Cerebellar nuclear complex (tissue), 1 donor: ENCODE data around the gene PLOD2.

Experiments used
- DNase-seq, 2 experiments: peaks; one replicate each; lab custom pipeline; 2025; lab: John Stamatoyannopoulos, UW

PLOD2 gene

GRCh38 chr3:146160964-146161662 is at the start of gene PLOD2:
Gene PLOD2 (minus strand): TSS chr3:146161184. CDS start chr3:146160989, 195 bp downstream.
- DNase-seq, result no peak

GRCh38 chr3:146209371-146209770 is 48.4 kb upstream of the PLOD2 start:
- DNase-seq, result no peak

GRCh38 chr3:146203776-146204175 is 42.8 kb upstream of the PLOD2 start:
- no peak for DNase-seq

GRCh38 chr3:146200461-146201220 is 39.7 kb upstream of the PLOD2 start:
- no peak for DNase-seq

- DNase-seq, result no peak
Observed at GRCh38 chr3:146199762-146200161, 38.8 kb upstream of the PLOD2 start.

- no peak for DNase-seq
Observed at GRCh38 chr3:146196789-146197188, 35.8 kb upstream of the PLOD2 start.

GRCh38 chr3:146195605-146196004 is 34.6 kb upstream of the PLOD2 start:
- no peak for DNase-seq

GRCh38 chr3:146195030-146195429 is 34.0 kb upstream of the PLOD2 start:
- no peak for DNase-seq

GRCh38 chr3:146191051-146191450 is 30.1 kb upstream of the PLOD2 start:
- no peak for DNase-seq

- no peak for DNase-seq
Observed at GRCh38 chr3:146189519-146190173, 28.7 kb upstream of the PLOD2 start.

- no peak for DNase-seq
Observed at GRCh38 chr3:146187334-146187950, 26.5 kb upstream of the PLOD2 start.

GRCh38 chr3:146184241-146185015 is 23.4 kb upstream of the PLOD2 start:
- no peak for DNase-seq

- no peak for DNase-seq
Observed at GRCh38 chr3:146181216-146181615, 20.2 kb upstream of the PLOD2 start.

- DNase-seq, result no peak
Observed at GRCh38 chr3:146180376-146180775, 19.4 kb upstream of the PLOD2 start.

GRCh38 chr3:146178006-146178689 is 17.2 kb upstream of the PLOD2 start:
- no peak for DNase-seq

GRCh38 chr3:146177519-146177918 is 16.5 kb upstream of the PLOD2 start:
- DNase-seq, result no peak

- no peak for DNase-seq
Observed at GRCh38 chr3:146177072-146177471, 16.1 kb upstream of the PLOD2 start.

- DNase-seq, result no peak
Observed at GRCh38 chr3:146172586-146172985, 11.6 kb upstream of the PLOD2 start.

GRCh38 chr3:146170591-146170990 is 9.6 kb upstream of the PLOD2 start:
- DNase-seq, result no peak

GRCh38 chr3:146169891-146170290 is 8.9 kb upstream of the PLOD2 start:
- no peak for DNase-seq

- DNase-seq, result no peak
Observed at GRCh38 chr3:146166826-146167225, 5.8 kb upstream of the PLOD2 start.
